Prostate gland (tissue), 2 donors: ENCODE measurements around the gene CD52.

Experiments used
- CTCF ChIP-seq, 4 experiments: fragments of 200-600 bp in 2 of 4; fragments of 450-650 bp in 2 of 4; sonication (generic) in 2 of 4; IDR thresholded peaks; 1 replicate in 3 of 4; 2 replicates in 1 of 4; pipeline ENCODE4 v1.5.1; 2016 to 2019; ENCODE audit warnings: antibody characterized with exemption in 4 of 4, mild to moderate bottlenecking in 2 of 4, moderate library complexity in 2 of 4
- POLR2A ChIP-seq: fragments of 450-650 bp; IDR thresholded peaks from one replicate; pipeline ENCODE4 v1.6.1; 2016; ENCODE audit warnings: antibody characterized with exemption, mild to moderate bottlenecking
- POLR2AphosphoS5 ChIP-seq: sonication (generic); formaldehyde crosslinking; IDR thresholded peaks from one replicate; pipeline ENCODE4 v1.6.1; 2017; ENCODE audit warnings: antibody characterized with exemption

- no peak for TF ChIP-seq CTCF (IDR thresholded peaks at IDR 0.05)
- TF ChIP-seq POLR2A, result no peak
- TF ChIP-seq POLR2AphosphoS5, result no peak
Measured at GRCh38 chr1:26287811-26288210, 29.9 kb upstream of the CD52 start.
